ENCODE results near the gene CD180. TPM values are rescaled to one million over a fixed set of nuclear protein-coding genes. Genes with fewer than 3 reads are reported as not detected.

CD180 gene
- total and polyA plus RNA-seq, 9 of the 15 experiments (the other 6 are each of a cell fraction or from before 2014, with no cell fraction given): 0.01 to 0.07 TPM; not detected in 7

GRCh38 chr5:67206929-67207328 is 10.3 kb upstream of the CD180 start (continued):
- TF ChIP-seq, protein P1, sequence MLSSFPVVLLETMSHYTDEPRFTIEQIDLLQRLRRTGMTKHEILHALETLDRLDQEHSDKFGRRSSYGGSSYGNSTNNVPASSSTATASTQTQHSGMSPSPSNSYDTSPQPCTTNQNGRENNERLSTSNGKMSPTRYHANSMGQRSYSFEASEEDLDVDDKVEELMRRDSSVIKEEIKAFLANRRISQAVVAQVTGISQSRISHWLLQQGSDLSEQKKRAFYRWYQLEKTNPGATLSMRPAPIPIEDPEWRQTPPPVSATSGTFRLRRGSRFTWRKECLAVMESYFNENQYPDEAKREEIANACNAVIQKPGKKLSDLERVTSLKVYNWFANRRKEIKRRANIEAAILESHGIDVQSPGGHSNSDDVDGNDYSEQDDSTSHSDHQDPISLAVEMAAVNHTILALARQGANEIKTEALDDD (IDR thresholded peaks at IDR 0.05): peak; percentile 70
- peak; percentile 90 for TF ChIP-seq HES1 (IDR thresholded peaks at IDR 0.05; ENCODE audit: low read depth)
- TF ChIP-seq ZBTB34 (CRISPR knock-in tag; IDR thresholded peaks at IDR 0.05): no peak
- no peak for TF ChIP-seq NFIX (CRISPR knock-in tag; IDR thresholded peaks at IDR 0.05; ENCODE audit: low read depth)
- TF ChIP-seq KDM1A (IDR thresholded peaks at IDR 0.05): peak; percentile 99
- TF ChIP-seq NRF1 (conservative IDR thresholded peaks at IDR 0.05 in 1 of 2, IDR thresholded peaks at IDR 0.05 in 1 of 2): no peak
- TF ChIP-seq, protein P2, sequence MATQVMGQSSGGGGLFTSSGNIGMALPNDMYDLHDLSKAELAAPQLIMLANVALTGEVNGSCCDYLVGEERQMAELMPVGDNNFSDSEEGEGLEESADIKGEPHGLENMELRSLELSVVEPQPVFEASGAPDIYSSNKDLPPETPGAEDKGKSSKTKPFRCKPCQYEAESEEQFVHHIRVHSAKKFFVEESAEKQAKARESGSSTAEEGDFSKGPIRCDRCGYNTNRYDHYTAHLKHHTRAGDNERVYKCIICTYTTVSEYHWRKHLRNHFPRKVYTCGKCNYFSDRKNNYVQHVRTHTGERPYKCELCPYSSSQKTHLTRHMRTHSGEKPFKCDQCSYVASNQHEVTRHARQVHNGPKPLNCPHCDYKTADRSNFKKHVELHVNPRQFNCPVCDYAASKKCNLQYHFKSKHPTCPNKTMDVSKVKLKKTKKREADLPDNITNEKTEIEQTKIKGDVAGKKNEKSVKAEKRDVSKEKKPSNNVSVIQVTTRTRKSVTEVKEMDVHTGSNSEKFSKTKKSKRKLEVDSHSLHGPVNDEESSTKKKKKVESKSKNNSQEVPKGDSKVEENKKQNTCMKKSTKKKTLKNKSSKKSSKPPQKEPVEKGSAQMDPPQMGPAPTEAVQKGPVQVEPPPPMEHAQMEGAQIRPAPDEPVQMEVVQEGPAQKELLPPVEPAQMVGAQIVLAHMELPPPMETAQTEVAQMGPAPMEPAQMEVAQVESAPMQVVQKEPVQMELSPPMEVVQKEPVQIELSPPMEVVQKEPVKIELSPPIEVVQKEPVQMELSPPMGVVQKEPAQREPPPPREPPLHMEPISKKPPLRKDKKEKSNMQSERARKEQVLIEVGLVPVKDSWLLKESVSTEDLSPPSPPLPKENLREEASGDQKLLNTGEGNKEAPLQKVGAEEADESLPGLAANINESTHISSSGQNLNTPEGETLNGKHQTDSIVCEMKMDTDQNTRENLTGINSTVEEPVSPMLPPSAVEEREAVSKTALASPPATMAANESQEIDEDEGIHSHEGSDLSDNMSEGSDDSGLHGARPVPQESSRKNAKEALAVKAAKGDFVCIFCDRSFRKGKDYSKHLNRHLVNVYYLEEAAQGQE (IDR thresholded peaks at IDR 0.05; ENCODE audit: borderline replicate concordance): no peak; the same call in 1 of the 2 replicates
- TF ChIP-seq, protein P2 (CRISPR knock-in tag; IDR thresholded peaks at IDR 0.05; ENCODE audit: low read depth): no peak
- no peak for TF ChIP-seq BRCA1 (IDR thresholded peaks at IDR 0.05)
- no peak for TF ChIP-seq BRCA1 (CRISPR knock-in tag; IDR thresholded peaks at IDR 0.05)
- peak in 1 of 2 experiments; percentile 53; a peak in 1 of 4 replicates for TF ChIP-seq TEAD1 (CRISPR knock-in tag; IDR thresholded peaks at IDR 0.05)
- TF ChIP-seq RBM34 (IDR thresholded peaks at IDR 0.05; ENCODE audit: borderline replicate concordance, insufficient read depth, low read length): no peak
- 0 out of 2 replicates have a peak, but pooled peaks have one; percentile 57 for TF ChIP-seq ZNF197 (CRISPR knock-in tag; IDR thresholded peaks at IDR 0.05; ENCODE audit: low read depth)
- no peak for TF ChIP-seq PPARD (CRISPR knock-in tag; IDR thresholded peaks at IDR 0.05)
- TF ChIP-seq FOXJ3 (CRISPR knock-in tag; IDR thresholded peaks at IDR 0.05): no peak
- no peak for TF ChIP-seq ZNF124 (CRISPR knock-in tag; IDR thresholded peaks at IDR 0.05)
- TF ChIP-seq FOXA3 (CRISPR knock-in tag; conservative IDR thresholded peaks at IDR 0.05 in 1 of 2, IDR thresholded peaks at IDR 0.05 in 1 of 2): peak in 1 of 2 experiments; percentile 68; a peak in 1 of 4 replicates
- peak; percentile 56 for TF ChIP-seq ZNF766 (CRISPR knock-in tag; conservative IDR thresholded peaks at IDR 0.05)
- TF ChIP-seq RHOXF2B (CRISPR knock-in tag; conservative IDR thresholded peaks at IDR 0.05): no peak

Measured in K562 (cell line).